MCF 10A (cell line): ENCODE data around the gene DDX19B. TPM values are rescaled to one million over a fixed set of nuclear protein-coding genes. Genes with fewer than 3 reads are reported as not detected.
A peak's percentile ranks its signal among the peaks of the same experiment; 100 is the strongest.
"Not testable (repeated sequence)": the region's sequence is repeated elsewhere in the genome, so short reads cannot be mapped to it uniquely, and the experiment has no call there.

Experiments used
- Bru-seq: library from RNA; stranded (reverse); fragments of 400-500 nt; gene quantifications from one replicate; lab custom pipeline; 2021; lab: Mats Ljungman, UMichigan
- BruChase-seq, 2 experiments: library from RNA; stranded (reverse); fragments of 400-500 nt; gene quantifications; one replicate each; lab custom pipeline; 2021; lab: Mats Ljungman, UMichigan
- BruUV-seq: library from RNA; stranded (reverse); fragments of 400-500 nt; replicated peaks from 2 replicates; lab custom pipeline; 2021; lab: Mats Ljungman, UMichigan
- CTCF ChIA-PET: fragments of 300-600 bp; sonication (Branson Sonifier 250); formaldehyde crosslinking; extraction: SDS; loops from one replicate; lab custom pipeline; 2021; ENCODE audit warnings: antibody characterized with exemption, inconsistent platforms; lab: Yijun Ruan, JAX
- POLR2A ChIA-PET: fragments of 300-600, 350-650 bp; sonication (Branson Sonifier 250); formaldehyde crosslinking; extraction: SDS; loops from one replicate; lab custom pipeline; 2020; ENCODE audit warnings: antibody characterized with exemption, inconsistent platforms; lab: Yijun Ruan, JAX
- DNase-seq: peaks from one replicate; pipeline ENCODE4 v3.0.0-alpha.2; 2018; ENCODE audit not compliant: unreplicated experiment
- H3K27ac Mint-ChIP-seq: one replicate; pipeline ENCODE4 v1.8.0; 2022; ENCODE audit warnings: mild to moderate bottlenecking, low read depth, mixed read lengths; ENCODE audit not compliant: unreplicated experiment
- H3K27me3 Mint-ChIP-seq: one replicate; pipeline ENCODE4 v1.8.0; 2022; ENCODE audit warnings: mixed read lengths; ENCODE audit not compliant: insufficient read depth, unreplicated experiment
- H3K36me3 Mint-ChIP-seq: one replicate; pipeline ENCODE4 v1.8.0; 2022; ENCODE audit warnings: mild to moderate bottlenecking, moderate library complexity, mixed read lengths; ENCODE audit not compliant: insufficient read depth, unreplicated experiment
- H3K4me1 Mint-ChIP-seq: one replicate; pipeline ENCODE4 v1.8.0; 2022; ENCODE audit warnings: mixed read lengths; ENCODE audit not compliant: insufficient read depth, unreplicated experiment
- H3K4me3 Mint-ChIP-seq: one replicate; pipeline ENCODE4 v1.8.0; 2022; ENCODE audit warnings: mild to moderate bottlenecking, moderate library complexity, mixed read lengths; ENCODE audit not compliant: unreplicated experiment
- H3K9me3 Mint-ChIP-seq: one replicate; pipeline ENCODE4 v1.8.0; 2022; ENCODE audit warnings: mixed read lengths; ENCODE audit not compliant: unreplicated experiment
- CTCF ChIP-seq: fragments of 200-600 bp; IDR thresholded peaks from one replicate; pipeline ENCODE4 v1.8.0; 2022; ENCODE audit warnings: antibody characterized with exemption, mild to moderate bottlenecking; ENCODE audit not compliant: unreplicated experiment
- intact Hi-C: fragments of 100-400 bp; cut with micrococcal nuclease; formaldehyde crosslinking; loops from 2 replicates; pipeline ENCODE4 v1.14.1; 2022
- long read RNA-seq: library from polyadenylated mRNA; stranded (forward); transcript quantifications from one replicate; pipeline ENCODE4 v2.0.0, GENCODE V29; 2022
- total RNA-seq: library from RNA; stranded (reverse); gene quantifications from 2 replicates; pipeline ENCODE4 v1.2.3, GENCODE V29; 2022

DDX19B gene
- total RNA-seq = 38.6 and 38.8 TPM in 2 replicates
- Bru-seq, nascent RNA = percentile 50 among the genes with signal in this experiment
- BruChase-seq, experiment 1, labeled RNA remaining after a 6-hour chase = percentile 74 among the genes with signal in this experiment
- percentile 59 among the genes with signal in this experiment for BruChase-seq, experiment 2, labeled RNA remaining after a 2-hour chase
- long read RNA-seq, transcript DDX19B-201 (12 exons, 3,386 nt) = major isoform, 53 of 97 reads
- long read RNA-seq, transcript DDX19B-203 (10 exons, 1,717 nt) = minor isoform, 6 of 97 reads
- long read RNA-seq, partial matches to known transcripts = 4 of 97 reads
- long read RNA-seq, other reads (novel, unspliced or antisense) = 29 of 97 reads

GRCh38 chr16:70298988-70299938 lies at the start of gene DDX19B:
DDX19B (plus strand) TSS chr16:70299186; CDS start chr16:70299298, 112 bp downstream.
- intact Hi-C loops = no loop called here
- no peak for TF ChIP-seq CTCF
- POLR2A ChIA-PET = interaction anchor here (0.6 to 4.3 kb wide), 19 partner anchors 8 to 413 kb away, joined by 3 to 94 read pairs (median 4); partner anchors contain the start of genes AARS1, COG4, DDX19A and EXOSC6
- Mint-ChIP-seq H3K27ac (peak within 1 kb of the TSS; percentile 98), H3K4me3 (peak within 1 kb of the TSS; percentile 89), H3K4me1 (peaks cover 5% of the 10 kb centered on the region), H3K36me3 (no peaks in the 10 kb centered on the region), H3K27me3 (no peaks in the 10 kb centered on the region), H3K9me3 (peaks cover 9% of the 10 kb centered on the region)
- CTCF ChIA-PET = interaction anchor here (0.5 to 1.3 kb wide), 10 partner anchors 9 to 1819 kb away, joined by 3 to 7 read pairs (median 4); partner anchors contain the start of gene AARS1
- BruUV-seq = TSS peak; percentile 39
- DNase-seq = peak; percentile 56

GRCh38 chr16:70249697-70250096 lies 49.3 kb upstream of the DDX19B start:
- DNase-seq, H3K27ac Mint-ChIP-seq, H3K9me3 Mint-ChIP-seq, H3K4me1 Mint-ChIP-seq, H3K27me3 Mint-ChIP-seq, BruUV-seq, intact Hi-C loops: not testable (repeated sequence)
- Mint-ChIP-seq H3K4me3 (peak overlapping the region; percentile 79), H3K36me3 (peaks cover 59% of the 10 kb centered on the region)
- ChIA-PET POLR2A (interaction anchor here (0.9 to 2.7 kb wide), 2 partner anchors 39 to 97 kb away, joined by 4 to 7 read pairs; partner anchors contain the start of genes AARS1 and DDX19A), CTCF (interaction anchor here (0.6 to 0.9 kb wide), 2 partner anchors 9 to 85 kb away, joined by 4 to 6 read pairs; no protein-coding TSS in a partner anchor)

DNA sequence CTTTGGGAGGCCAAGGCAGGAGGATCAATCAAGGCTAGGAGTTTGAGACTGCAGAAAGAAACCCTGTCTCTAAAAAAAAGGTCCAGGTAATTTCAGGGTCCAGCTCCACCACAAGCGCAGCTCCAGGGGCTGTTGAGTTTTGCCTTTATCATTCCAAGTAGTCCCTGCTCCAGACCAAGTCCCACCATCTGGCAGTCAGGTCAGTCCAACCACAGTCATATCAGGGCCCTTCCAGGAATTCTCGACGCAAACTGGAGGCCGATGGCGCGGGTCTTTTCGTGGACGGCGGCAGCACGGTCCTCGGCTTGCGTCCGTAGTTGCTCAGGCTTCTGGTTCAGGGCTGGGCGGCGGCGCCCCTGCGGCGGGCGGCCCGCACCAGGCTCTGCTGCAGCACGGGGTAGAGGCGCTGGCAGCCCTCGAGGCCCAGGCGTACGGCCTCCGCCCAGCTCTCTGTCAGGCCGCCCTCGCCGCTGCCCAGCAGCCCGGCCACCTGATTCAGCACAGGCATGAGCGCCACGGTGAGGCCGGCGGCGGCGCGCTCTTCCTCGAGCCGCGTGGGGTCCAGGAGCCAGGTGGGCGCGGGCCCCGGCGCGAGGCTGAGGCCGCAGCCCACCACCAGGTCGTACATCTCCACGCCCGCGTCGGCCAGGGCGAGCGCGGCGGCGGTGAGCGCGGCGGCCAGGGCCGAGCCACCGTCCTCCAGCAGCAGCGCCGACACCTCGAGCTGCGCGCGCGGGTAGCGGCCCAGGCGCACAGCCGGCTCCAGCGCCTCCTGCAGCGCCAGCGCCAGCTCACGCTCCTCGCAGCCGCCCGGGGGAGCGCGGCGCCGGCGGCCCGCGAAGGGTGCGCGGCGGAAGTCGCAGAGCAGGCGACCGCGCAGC lies 48.0 kb upstream of the DDX19B start:
- Mint-ChIP-seq H3K4me3 (peak overlapping the region; percentile 79), H3K4me1 (no peaks in the 10 kb centered on the region), H3K36me3 (peaks cover 69% of the 10 kb centered on the region), H3K9me3 (no peaks in the 10 kb centered on the region), H3K27ac (peak overlapping the region; percentile 83), H3K27me3 (no peaks in the 10 kb centered on the region)
- intact Hi-C loops = no loop called here
- CTCF ChIA-PET = interaction anchor here (0.8 to 1.7 kb wide), 7 partner anchors 11 to 112 kb away, joined by 3 to 6 read pairs (median 4); no protein-coding TSS in a partner anchor
- no TSS peak for BruUV-seq
- POLR2A ChIA-PET = interaction anchor here (0.6 to 2.9 kb wide), 8 partner anchors 16 to 821 kb away, joined by 3 to 16 read pairs (median 4); partner anchors contain the start of genes AARS1, DDX19A and DDX19B
- peak; percentile 40 for DNase-seq
- no peak for TF ChIP-seq CTCF
